Loucy (cell line): ENCODE data around the gene KDM5B.

Experiments used
- H2AFZ ChIP-seq: fragments of 200-600 bp; sonication (generic); 2 replicates; pipeline ENCODE4 v1.6.0; 2016; ENCODE audit warnings: antibody characterized with exemption, mild to moderate bottlenecking, low read length, moderate library complexity
- H3F3A ChIP-seq: fragments of 200-600 bp; 2 replicates; pipeline ENCODE4 v1.6.0; 2016; ENCODE audit warnings: antibody characterized with exemption, low read depth, mild to moderate bottlenecking
- H3K27me3 ChIP-seq: fragments of 200-600 bp; sonication (generic); 2 replicates; pipeline ENCODE4 v1.6.1; 2014; ENCODE audit warnings: low read length, mild to moderate bottlenecking; ENCODE audit not compliant: insufficient read depth, poor library complexity, severe bottlenecking
- H3K36me3 ChIP-seq: fragments of 200-600 bp; sonication (generic); 2 replicates; pipeline ENCODE4 v1.6.1; 2016; ENCODE audit warnings: low read length; ENCODE audit not compliant: insufficient read depth
- H3K4me1 ChIP-seq: fragments of 200-600 bp; sonication (generic); 2 replicates; pipeline ENCODE4 v1.5.1; 2014; ENCODE audit warnings: low read length, mild to moderate bottlenecking; ENCODE audit not compliant: insufficient read depth, poor library complexity, severe bottlenecking
- H3K4me2 ChIP-seq: fragments of 200-600 bp; sonication (generic); 2 replicates; pipeline ENCODE4 v1.6.0; 2014; ENCODE audit warnings: antibody characterized with exemption, low read length, low read depth, mild to moderate bottlenecking; ENCODE audit not compliant: poor library complexity, severe bottlenecking
- H3K4me3 ChIP-seq: fragments of 200-600 bp; sonication (generic); 2 replicates; pipeline ENCODE4 v1.5.1; 2014; ENCODE audit warnings: low read length, mild to moderate bottlenecking, mixed read lengths; ENCODE audit not compliant: poor library complexity, severe bottlenecking
- H3K79me2 ChIP-seq: fragments of 200-600 bp; sonication (generic); 2 replicates; pipeline ENCODE4 v1.6.1; 2014; ENCODE audit warnings: low read length; ENCODE audit not compliant: insufficient read depth
- H3K9ac ChIP-seq: fragments of 200-600 bp; sonication (generic); 2 replicates; pipeline ENCODE4 v1.6.0; 2014; ENCODE audit warnings: mild to moderate bottlenecking, low read depth, low read length, moderate library complexity; ENCODE audit not compliant: poor library complexity, severe bottlenecking
- H3K9me2 ChIP-seq: fragments of 200-600 bp; sonication (generic); replicated peaks from 2 replicates; pipeline ENCODE4 v1.6.1; 2016; ENCODE audit warnings: low read depth, low read length, mixed read lengths
- H3K9me3 ChIP-seq: fragments of 200-600 bp; sonication (generic); 2 replicates; pipeline ENCODE4 v1.6.1; 2014; ENCODE audit warnings: mild to moderate bottlenecking, antibody characterized with exemption, low read length, low read depth; ENCODE audit not compliant: insufficient read depth
- H4K20me1 ChIP-seq: fragments of 200-600 bp; sonication (generic); 2 replicates; pipeline ENCODE4 v1.6.0; 2014; ENCODE audit warnings: antibody characterized with exemption, low read length, mild to moderate bottlenecking; ENCODE audit not compliant: insufficient read depth, poor library complexity, severe bottlenecking
- EZH2phosphoT487 ChIP-seq: fragments of 200-600 bp; IDR thresholded peaks from 2 replicates; pipeline ENCODE4 v1.6.1; 2018; ENCODE audit warnings: antibody characterized with exemption, mild to moderate bottlenecking, moderate library complexity, borderline replicate concordance
- TF ChIP-seq, protein P1 (sequence below): fragments of 200-600 bp; sonication (generic); conservative IDR thresholded peaks from 2 replicates; pipeline ENCODE4 v1.5.1; 2014; ENCODE audit warnings: mild to moderate bottlenecking, antibody characterized with exemption, low read length

KDM5B gene

GRCh38 chr1:202688401-202688800 is 119.8 kb downstream of the KDM5B start:
- Histone ChIP-seq H3K4me3 (no peak overlapping the region), H3K9ac (no peak overlapping the region), H3K4me2 (no peak overlapping the region), H3K4me1 (no peaks in the 10 kb centered on the region), H2AFZ (no peak overlapping the region), H3K9me2 (no peaks in the 10 kb centered on the region), H3K79me2 (no peaks in the 10 kb centered on the region), H3K27me3 (no peaks in the 10 kb centered on the region), H3K9me3 (no peaks in the 10 kb centered on the region), H3F3A (no peaks in the 10 kb centered on the region), H4K20me1 (no peaks in the 10 kb centered on the region), H3K36me3 (no peaks in the 10 kb centered on the region)
- TF ChIP-seq, protein P1, sequence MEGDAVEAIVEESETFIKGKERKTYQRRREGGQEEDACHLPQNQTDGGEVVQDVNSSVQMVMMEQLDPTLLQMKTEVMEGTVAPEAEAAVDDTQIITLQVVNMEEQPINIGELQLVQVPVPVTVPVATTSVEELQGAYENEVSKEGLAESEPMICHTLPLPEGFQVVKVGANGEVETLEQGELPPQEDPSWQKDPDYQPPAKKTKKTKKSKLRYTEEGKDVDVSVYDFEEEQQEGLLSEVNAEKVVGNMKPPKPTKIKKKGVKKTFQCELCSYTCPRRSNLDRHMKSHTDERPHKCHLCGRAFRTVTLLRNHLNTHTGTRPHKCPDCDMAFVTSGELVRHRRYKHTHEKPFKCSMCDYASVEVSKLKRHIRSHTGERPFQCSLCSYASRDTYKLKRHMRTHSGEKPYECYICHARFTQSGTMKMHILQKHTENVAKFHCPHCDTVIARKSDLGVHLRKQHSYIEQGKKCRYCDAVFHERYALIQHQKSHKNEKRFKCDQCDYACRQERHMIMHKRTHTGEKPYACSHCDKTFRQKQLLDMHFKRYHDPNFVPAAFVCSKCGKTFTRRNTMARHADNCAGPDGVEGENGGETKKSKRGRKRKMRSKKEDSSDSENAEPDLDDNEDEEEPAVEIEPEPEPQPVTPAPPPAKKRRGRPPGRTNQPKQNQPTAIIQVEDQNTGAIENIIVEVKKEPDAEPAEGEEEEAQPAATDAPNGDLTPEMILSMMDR, result no peak
- no peak for TF ChIP-seq EZH2phosphoT487

DNA sequence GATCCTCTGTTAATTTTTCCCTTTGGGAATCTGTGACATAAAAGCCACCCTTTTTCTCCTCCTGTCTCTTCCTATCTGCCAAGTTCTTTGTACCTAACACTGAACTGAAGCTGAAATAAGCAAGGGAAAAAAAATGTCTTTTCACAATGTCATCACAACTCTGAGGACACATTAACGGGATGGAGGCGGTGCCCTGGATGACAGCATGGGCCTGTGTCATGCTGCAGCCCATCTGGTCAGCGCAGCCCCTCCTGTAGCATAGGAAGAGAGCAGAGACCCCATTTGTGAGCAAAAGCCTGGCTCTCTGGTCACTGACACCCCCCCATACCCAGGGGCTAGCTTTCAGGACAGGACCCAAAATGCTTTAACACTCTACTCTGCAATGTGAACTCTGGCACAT is 120.4 kb downstream of the KDM5B start:
- Histone ChIP-seq H3K9me2 (no peaks in the 10 kb centered on the region), H3K4me3 (no peak overlapping the region), H3K36me3 (no peaks in the 10 kb centered on the region), H3K79me2 (no peaks in the 10 kb centered on the region), H3K4me2 (no peak overlapping the region), H3K9me3 (no peaks in the 10 kb centered on the region), H3K9ac (no peak overlapping the region), H3K27me3 (no peaks in the 10 kb centered on the region), H3K4me1 (no peaks in the 10 kb centered on the region), H3F3A (no peaks in the 10 kb centered on the region), H2AFZ (no peak overlapping the region), H4K20me1 (no peaks in the 10 kb centered on the region)
- no peak for TF ChIP-seq EZH2phosphoT487
- TF ChIP-seq, protein P1, result no peak

DNA sequence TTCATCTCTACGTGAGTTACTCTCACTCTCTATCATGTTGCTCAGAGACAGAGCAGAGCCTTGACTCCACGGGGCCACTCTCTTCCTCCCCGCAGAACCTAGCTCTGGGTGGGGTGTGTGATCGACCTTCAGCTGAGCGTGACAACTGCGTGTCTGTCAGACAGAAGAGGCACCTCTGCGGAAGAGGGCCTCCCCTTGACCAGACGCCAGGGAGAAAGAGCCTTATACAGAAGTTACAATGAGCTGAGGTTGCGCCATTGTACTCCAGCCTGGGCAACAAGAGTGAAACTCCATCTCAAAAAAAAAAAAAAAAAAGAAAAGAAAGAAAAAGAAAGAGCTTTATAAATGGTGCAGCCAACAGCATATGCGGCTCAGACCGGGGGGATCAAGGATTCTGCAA is 120.9 kb downstream of the KDM5B start:
- Histone ChIP-seq H2AFZ (no peak overlapping the region), H4K20me1 (no peaks in the 10 kb centered on the region), H3K4me2 (no peak overlapping the region), H3K9me2 (no peaks in the 10 kb centered on the region), H3K4me3 (no peak overlapping the region), H3K79me2 (no peaks in the 10 kb centered on the region), H3K27me3 (no peaks in the 10 kb centered on the region), H3K9ac (no peak overlapping the region), H3K9me3 (no peaks in the 10 kb centered on the region), H3K4me1 (no peaks in the 10 kb centered on the region), H3F3A (no peaks in the 10 kb centered on the region), H3K36me3 (no peaks in the 10 kb centered on the region)
- no peak for TF ChIP-seq EZH2phosphoT487
- TF ChIP-seq, protein P1, result no peak
